ENCODE results near the gene RABGAP1. TPM values are rescaled to one million over a fixed set of nuclear protein-coding genes. Genes with fewer than 3 reads are reported as not detected.
A peak's percentile ranks its signal among the peaks of the same experiment; 100 is the strongest.

The RABGAP1 gene
- polyA plus RNA-seq (67.8 and 73.1 TPM in 2 replicates), polyA minus RNA-seq (163 and 169 TPM in 2 replicates)

DNA sequence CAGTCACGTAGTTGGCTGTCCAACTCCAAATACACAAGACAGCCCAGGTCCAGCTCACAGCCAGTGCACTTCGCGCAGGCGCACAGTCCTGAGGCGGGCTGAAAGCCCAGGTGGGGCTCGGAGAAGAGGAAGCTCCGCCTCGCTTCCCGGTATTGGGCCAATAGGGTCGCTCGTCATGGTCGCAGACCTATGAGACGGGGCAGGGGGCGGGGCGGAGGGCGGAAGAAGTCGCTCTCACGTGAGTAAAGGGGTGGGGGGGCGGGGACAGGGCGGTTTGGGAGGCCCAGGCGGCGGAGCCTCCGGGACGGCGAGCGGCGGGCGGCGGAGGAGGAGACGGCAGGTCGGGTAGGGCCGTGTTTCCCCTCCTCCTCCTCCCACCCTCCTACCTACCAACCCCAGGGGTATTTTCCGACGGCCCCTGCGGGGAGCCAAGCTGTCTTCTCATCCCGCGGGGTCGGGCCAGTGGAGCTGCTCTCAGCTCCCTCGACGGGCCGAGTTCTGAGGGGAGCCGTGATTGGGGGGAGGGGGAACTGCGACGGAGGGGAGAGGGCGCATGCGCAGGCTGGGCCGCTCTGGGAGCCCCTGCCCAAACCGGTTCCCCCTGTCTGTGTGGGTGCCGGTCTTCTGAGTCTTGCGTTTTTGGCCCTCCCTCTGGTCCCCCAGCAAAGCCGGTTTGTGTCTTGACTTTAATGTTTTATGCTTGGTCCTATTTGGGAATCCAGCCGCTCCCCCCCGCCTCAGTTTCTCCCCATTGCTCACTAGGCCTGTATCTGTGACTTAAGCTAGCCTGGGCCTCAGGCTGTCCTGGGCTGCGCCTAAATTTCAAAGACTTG is at the start of gene RABGAP1:
Gene RABGAP1, plus strand, starts transcription at position 272 of the 833 bp plus-strand sequence. CDS start 16,040 bp downstream, outside the sequence.
- H4K20me1 ChIP-seq (ENCODE audit: insufficient read depth) = no peaks in the 10 kb centered on the region
- H3K27ac ChIP-seq (ENCODE audit: low read length) = peak within 1 kb of the TSS; percentile 92
- no peaks in the 10 kb centered on the region for H3K9me3 ChIP-seq (ENCODE audit: low read length)
- H3K4me3 ChIP-seq (ENCODE audit: low read length) = peak within 1 kb of the TSS; percentile 72
- no peaks in the 10 kb centered on the region for H3F3A ChIP-seq (ENCODE audit: insufficient read depth, low read length, poor library complexity, severe bottlenecking)
- peak within 1 kb of the TSS; percentile 88 for H3K9ac ChIP-seq (ENCODE audit: low read length)
- no peaks in the 10 kb centered on the region for H3K9me2 ChIP-seq (ENCODE audit: insufficient read depth, low read length)
- H3K27me3 ChIP-seq (ENCODE audit: insufficient read depth, low read depth, low read length) = no peaks in the 10 kb centered on the region
- peak; percentile 94 for TF ChIP-seq POLR2AphosphoS5 (IDR thresholded peaks at IDR 0.05)
- TF ChIP-seq, protein P1, sequence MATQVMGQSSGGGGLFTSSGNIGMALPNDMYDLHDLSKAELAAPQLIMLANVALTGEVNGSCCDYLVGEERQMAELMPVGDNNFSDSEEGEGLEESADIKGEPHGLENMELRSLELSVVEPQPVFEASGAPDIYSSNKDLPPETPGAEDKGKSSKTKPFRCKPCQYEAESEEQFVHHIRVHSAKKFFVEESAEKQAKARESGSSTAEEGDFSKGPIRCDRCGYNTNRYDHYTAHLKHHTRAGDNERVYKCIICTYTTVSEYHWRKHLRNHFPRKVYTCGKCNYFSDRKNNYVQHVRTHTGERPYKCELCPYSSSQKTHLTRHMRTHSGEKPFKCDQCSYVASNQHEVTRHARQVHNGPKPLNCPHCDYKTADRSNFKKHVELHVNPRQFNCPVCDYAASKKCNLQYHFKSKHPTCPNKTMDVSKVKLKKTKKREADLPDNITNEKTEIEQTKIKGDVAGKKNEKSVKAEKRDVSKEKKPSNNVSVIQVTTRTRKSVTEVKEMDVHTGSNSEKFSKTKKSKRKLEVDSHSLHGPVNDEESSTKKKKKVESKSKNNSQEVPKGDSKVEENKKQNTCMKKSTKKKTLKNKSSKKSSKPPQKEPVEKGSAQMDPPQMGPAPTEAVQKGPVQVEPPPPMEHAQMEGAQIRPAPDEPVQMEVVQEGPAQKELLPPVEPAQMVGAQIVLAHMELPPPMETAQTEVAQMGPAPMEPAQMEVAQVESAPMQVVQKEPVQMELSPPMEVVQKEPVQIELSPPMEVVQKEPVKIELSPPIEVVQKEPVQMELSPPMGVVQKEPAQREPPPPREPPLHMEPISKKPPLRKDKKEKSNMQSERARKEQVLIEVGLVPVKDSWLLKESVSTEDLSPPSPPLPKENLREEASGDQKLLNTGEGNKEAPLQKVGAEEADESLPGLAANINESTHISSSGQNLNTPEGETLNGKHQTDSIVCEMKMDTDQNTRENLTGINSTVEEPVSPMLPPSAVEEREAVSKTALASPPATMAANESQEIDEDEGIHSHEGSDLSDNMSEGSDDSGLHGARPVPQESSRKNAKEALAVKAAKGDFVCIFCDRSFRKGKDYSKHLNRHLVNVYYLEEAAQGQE (IDR thresholded peaks at IDR 0.05; ENCODE audit: borderline replicate concordance) = peak; percentile 59
- TF ChIP-seq EP300 (conservative IDR thresholded peaks at IDR 0.05; ENCODE audit: poor library complexity, severe bottlenecking) = peak; percentile 61
- no peak for TF ChIP-seq TAF1 (IDR thresholded peaks at IDR 0.05; ENCODE audit: low read depth)
- TF ChIP-seq RAD21 (conservative IDR thresholded peaks at IDR 0.05) = peak; percentile 9
- peak; percentile 59 for TF ChIP-seq MXI1 (conservative IDR thresholded peaks at IDR 0.05; ENCODE audit: poor library complexity, severe bottlenecking)
- H3K4me2 ChIP-seq (ENCODE audit: low read length) = peak within 1 kb of the TSS; percentile 90
- no peaks in the 10 kb centered on the region for H3K36me3 ChIP-seq (ENCODE audit: insufficient read depth, low read length)
- H3K79me2 ChIP-seq (replicated peaks; ENCODE audit: insufficient read depth, low read length) = peaks cover 50% of the 10 kb centered on the region
- peak within 1 kb of the TSS; percentile 96 for H2AFZ ChIP-seq (ENCODE audit: low read depth, low read length)

GRCh38 chr9:122897969-122898368 is 42.9 kb upstream of the RABGAP1 start:
- H3K36me3 ChIP-seq (ENCODE audit: insufficient read depth, low read length) = no peaks in the 10 kb centered on the region
- TF ChIP-seq EZH2 (IDR thresholded peaks at IDR 0.05; ENCODE audit: borderline replicate concordance, insufficient read depth, low read length, poor library complexity, severe bottlenecking) = no peak
- TF ChIP-seq, protein P2, sequence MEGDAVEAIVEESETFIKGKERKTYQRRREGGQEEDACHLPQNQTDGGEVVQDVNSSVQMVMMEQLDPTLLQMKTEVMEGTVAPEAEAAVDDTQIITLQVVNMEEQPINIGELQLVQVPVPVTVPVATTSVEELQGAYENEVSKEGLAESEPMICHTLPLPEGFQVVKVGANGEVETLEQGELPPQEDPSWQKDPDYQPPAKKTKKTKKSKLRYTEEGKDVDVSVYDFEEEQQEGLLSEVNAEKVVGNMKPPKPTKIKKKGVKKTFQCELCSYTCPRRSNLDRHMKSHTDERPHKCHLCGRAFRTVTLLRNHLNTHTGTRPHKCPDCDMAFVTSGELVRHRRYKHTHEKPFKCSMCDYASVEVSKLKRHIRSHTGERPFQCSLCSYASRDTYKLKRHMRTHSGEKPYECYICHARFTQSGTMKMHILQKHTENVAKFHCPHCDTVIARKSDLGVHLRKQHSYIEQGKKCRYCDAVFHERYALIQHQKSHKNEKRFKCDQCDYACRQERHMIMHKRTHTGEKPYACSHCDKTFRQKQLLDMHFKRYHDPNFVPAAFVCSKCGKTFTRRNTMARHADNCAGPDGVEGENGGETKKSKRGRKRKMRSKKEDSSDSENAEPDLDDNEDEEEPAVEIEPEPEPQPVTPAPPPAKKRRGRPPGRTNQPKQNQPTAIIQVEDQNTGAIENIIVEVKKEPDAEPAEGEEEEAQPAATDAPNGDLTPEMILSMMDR (IDR thresholded peaks at IDR 0.05; ENCODE audit: poor library complexity, severe bottlenecking) = no peak
- no peak for TF ChIP-seq MXI1 (conservative IDR thresholded peaks at IDR 0.05; ENCODE audit: poor library complexity, severe bottlenecking)
- TF ChIP-seq RAD21 (conservative IDR thresholded peaks at IDR 0.05) = no peak
- H3K79me2 ChIP-seq (replicated peaks; ENCODE audit: insufficient read depth, low read length) = peaks cover 66% of the 10 kb centered on the region

More at GRCh38 chr9:122897969-122898368, 42.9 kb upstream of the RABGAP1 start:
- H3K9me2 ChIP-seq (ENCODE audit: insufficient read depth, low read length) = no peaks in the 10 kb centered on the region
- no peak overlapping the region for H3K27ac ChIP-seq (ENCODE audit: low read length)
- no peak overlapping the region for H3K4me3 ChIP-seq (ENCODE audit: low read length)
- no peaks in the 10 kb centered on the region for H3F3A ChIP-seq (ENCODE audit: insufficient read depth, low read length, poor library complexity, severe bottlenecking)
- no peaks in the 10 kb centered on the region for H3K9me3 ChIP-seq (ENCODE audit: low read length)
- no peak overlapping the region for H3K4me2 ChIP-seq (ENCODE audit: low read length)
- no peaks in the 10 kb centered on the region for H4K20me1 ChIP-seq (ENCODE audit: insufficient read depth)
- H3K27me3 ChIP-seq (ENCODE audit: insufficient read depth, low read depth, low read length) = no peaks in the 10 kb centered on the region
- H3K9ac ChIP-seq (ENCODE audit: low read length) = no peak overlapping the region
- no peak overlapping the region for H2AFZ ChIP-seq (ENCODE audit: low read depth, low read length)

Measured in neural cell (in vitro differentiated cells).